ENCODE data around the gene XYLT1. TPM values are rescaled to one million over a fixed set of nuclear protein-coding genes. Genes with fewer than 3 reads are reported as not detected.
A peak's percentile ranks its signal among the peaks of the same experiment; 100 is the strongest.

Gene XYLT1
- total RNA-seq, 1 experiment from 2014 or later, result 25.0 TPM

GRCh38 chr16:17312094-17312710 lies 158.6 kb downstream of the XYLT1 start:
- peaks cover 48% of the 10 kb centered on the region for H3K4me1 Mint-ChIP-seq
- H3K4me3 Mint-ChIP-seq, result no peak overlapping the region
- no peak overlapping the region for H3K27ac Mint-ChIP-seq
- H3K9me3 Mint-ChIP-seq, result peaks cover 4% of the 10 kb centered on the region; the same call in 1 of the 2 replicates
- TF ChIP-seq AFF4 (CRISPR knock-in tag; IDR thresholded peaks at IDR 0.05; ENCODE audit: borderline replicate concordance) (no peak), GRHL2 (CRISPR knock-in tag; IDR thresholded peaks at IDR 0.05; ENCODE audit: insufficient replicate concordance, severe bottlenecking) (no peak), NFATC4 (CRISPR knock-in tag; IDR thresholded peaks at IDR 0.05) (no peak), E2F5 (CRISPR knock-in tag; IDR thresholded peaks at IDR 0.05) (no peak)
- CTCF ChIA-PET, result interaction anchor here (0.9 kb wide), 1 partner anchor 155 kb away, joined by 3 read pairs; no protein-coding TSS in a partner anchor
- no peaks in the 10 kb centered on the region for H3K36me3 Mint-ChIP-seq
- no peaks in the 10 kb centered on the region for H3K27me3 Mint-ChIP-seq (ENCODE audit: low read depth)
- ATAC-seq, result no peak
- DNase-seq (ENCODE audit: low spot score), result no peak
- POLR2A ChIA-PET, result no interaction called here

- no peaks in the 10 kb centered on the region for H3K36me3 Mint-ChIP-seq
- H3K4me1 Mint-ChIP-seq, result peaks cover 48% of the 10 kb centered on the region
- no peak overlapping the region for H3K4me3 Mint-ChIP-seq
- no peaks in the 10 kb centered on the region for H3K27me3 Mint-ChIP-seq (ENCODE audit: low read depth)
- TF ChIP-seq SMAD4 (CRISPR knock-in tag; IDR thresholded peaks at IDR 0.05) (no peak), NR1H2 (CRISPR knock-in tag; IDR thresholded peaks at IDR 0.05) (no peak), CDX4 (CRISPR knock-in tag; IDR thresholded peaks at IDR 0.05; ENCODE audit: borderline replicate concordance) (no peak), E2F5 (CRISPR knock-in tag; IDR thresholded peaks at IDR 0.05) (no peak)
- no peak for DNase-seq (ENCODE audit: low spot score)
- H3K9me3 Mint-ChIP-seq, result peaks cover 4% of the 10 kb centered on the region; the same call in 1 of the 2 replicates
- ATAC-seq, result peak; percentile 55; the same call in 1 of the 2 replicates
- ChIA-PET POLR2A (interaction anchor here (0.7 kb wide), 1 partner anchor 106 kb away, joined by 3 read pairs; no protein-coding TSS in a partner anchor), CTCF (interaction anchor here (0.9 kb wide), 1 partner anchor 156 kb away, joined by 3 read pairs; no protein-coding TSS in a partner anchor)
- no peak overlapping the region for H3K27ac Mint-ChIP-seq
Measured at GRCh38 chr16:17311333-17312093, 159.2 kb downstream of the XYLT1 start.

- H3K27ac Mint-ChIP-seq, result no peak overlapping the region; the same call in 1 of the 2 replicates
- ChIA-PET POLR2A (no interaction called here), CTCF (no interaction called here)
- peaks cover 1% of the 10 kb centered on the region; the same call in 1 of the 2 replicates for H3K9me3 Mint-ChIP-seq
- no peak overlapping the region for H3K4me3 Mint-ChIP-seq
- H3K4me1 Mint-ChIP-seq, result peaks cover 59% of the 10 kb centered on the region
- no peaks in the 10 kb centered on the region for H3K27me3 Mint-ChIP-seq (ENCODE audit: low read depth)
- DNase-seq (ENCODE audit: low spot score) (no peak), ATAC-seq (no peak)
- no peaks in the 10 kb centered on the region for H3K36me3 Mint-ChIP-seq
- TF ChIP-seq ZNF423 (CRISPR knock-in tag; IDR thresholded peaks at IDR 0.05) (no peak), ESRRA (CRISPR knock-in tag; IDR thresholded peaks at IDR 0.05; ENCODE audit: borderline replicate concordance) (no peak), HMGXB4 (CRISPR knock-in tag; IDR thresholded peaks at IDR 0.05) (no peak), AFF4 (CRISPR knock-in tag; IDR thresholded peaks at IDR 0.05; ENCODE audit: borderline replicate concordance) (no peak), NR3C1 (CRISPR knock-in tag; conservative IDR thresholded peaks at IDR 0.05; ENCODE audit: low read depth) (no peak), ZBTB21 (CRISPR knock-in tag; IDR thresholded peaks at IDR 0.05; ENCODE audit: borderline replicate concordance) (no peak), USF2 (CRISPR knock-in tag; IDR thresholded peaks at IDR 0.05) (no peak), MYBL2 (CRISPR knock-in tag; IDR thresholded peaks at IDR 0.05) (no peak)
Measured at GRCh38 chr16:17309510-17309909, 161.2 kb downstream of the XYLT1 start.
